ENCODE data around the gene MSRB1.

- TF ChIP-seq CTCF (IDR thresholded peaks at IDR 0.05), result no peak
- no peak for TF ChIP-seq POLR2A (IDR thresholded peaks at IDR 0.05)
Observed at GRCh38 chr16:1977875-1978268, 34.9 kb upstream of the MSRB1 start.
